Retina (tissue), 1 donor: ENCODE results near the gene LIPM.

Experiments used
- DNase-seq: peaks from one replicate; pipeline ENCODE4 v3.0.0-alpha.2; 2016

Gene LIPM, protein sequence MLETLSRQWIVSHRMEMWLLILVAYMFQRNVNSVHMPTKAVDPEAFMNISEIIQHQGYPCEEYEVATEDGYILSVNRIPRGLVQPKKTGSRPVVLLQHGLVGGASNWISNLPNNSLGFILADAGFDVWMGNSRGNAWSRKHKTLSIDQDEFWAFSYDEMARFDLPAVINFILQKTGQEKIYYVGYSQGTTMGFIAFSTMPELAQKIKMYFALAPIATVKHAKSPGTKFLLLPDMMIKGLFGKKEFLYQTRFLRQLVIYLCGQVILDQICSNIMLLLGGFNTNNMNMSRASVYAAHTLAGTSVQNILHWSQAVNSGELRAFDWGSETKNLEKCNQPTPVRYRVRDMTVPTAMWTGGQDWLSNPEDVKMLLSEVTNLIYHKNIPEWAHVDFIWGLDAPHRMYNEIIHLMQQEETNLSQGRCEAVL

DNA sequence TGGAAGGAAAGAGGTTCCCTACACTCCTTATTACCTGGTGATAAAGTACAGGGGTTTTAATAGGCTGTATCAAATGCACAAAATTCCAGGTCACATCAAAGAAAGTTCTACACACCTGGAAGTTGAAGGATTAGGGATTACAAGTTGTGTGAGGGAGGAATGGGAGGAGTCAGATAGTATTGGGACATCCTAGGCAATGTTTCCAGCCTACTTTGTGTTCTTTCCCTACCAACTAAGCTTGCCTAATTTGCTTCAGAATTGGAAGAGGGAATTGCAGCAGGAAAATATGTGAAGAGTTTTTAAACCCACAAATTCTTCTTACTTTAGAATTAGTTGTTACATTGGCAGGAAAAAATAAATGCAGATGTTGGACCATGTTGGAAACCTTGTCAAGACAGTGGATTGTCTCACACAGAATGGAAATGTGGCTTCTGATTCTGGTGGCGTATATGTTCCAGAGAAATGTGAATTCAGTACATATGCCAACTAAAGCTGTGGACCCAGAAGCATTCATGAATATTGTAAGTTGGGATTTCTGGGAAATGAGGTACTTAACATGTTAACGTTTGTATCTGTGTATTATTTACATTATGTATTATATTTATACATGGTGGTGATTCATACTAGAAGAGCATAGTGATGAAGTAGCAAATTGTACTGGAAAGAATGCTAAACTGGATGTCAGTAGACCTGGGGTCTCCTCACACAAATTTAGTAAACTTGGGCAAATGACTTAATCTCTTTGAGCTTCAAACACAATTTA, at the start of gene LIPM:
TSS of gene LIPM (plus strand) at position 208 of the 763 bp plus-strand sequence. CDS start at position 375, 167 bp downstream.
- DNase-seq: no peak

DNA sequence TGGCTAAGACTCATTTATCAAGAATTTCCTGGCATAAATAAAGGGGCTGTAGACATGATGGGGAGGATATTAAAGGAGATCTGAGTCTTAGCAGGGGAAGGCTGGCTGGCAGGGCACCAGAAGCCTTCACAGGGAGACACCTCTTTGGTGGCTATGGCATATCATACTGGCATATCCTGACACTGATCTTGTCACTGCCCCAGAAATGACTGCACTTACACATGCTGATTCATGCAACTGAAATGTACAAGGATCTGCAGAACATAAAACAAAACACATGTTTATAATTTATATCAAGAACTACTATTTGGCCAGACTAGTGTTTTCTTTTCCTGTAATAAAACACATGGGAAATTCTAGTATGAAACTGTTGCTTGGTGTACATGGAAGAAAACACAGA, 48.2 kb upstream of the LIPM start:
- DNase-seq: no peak

DNA sequence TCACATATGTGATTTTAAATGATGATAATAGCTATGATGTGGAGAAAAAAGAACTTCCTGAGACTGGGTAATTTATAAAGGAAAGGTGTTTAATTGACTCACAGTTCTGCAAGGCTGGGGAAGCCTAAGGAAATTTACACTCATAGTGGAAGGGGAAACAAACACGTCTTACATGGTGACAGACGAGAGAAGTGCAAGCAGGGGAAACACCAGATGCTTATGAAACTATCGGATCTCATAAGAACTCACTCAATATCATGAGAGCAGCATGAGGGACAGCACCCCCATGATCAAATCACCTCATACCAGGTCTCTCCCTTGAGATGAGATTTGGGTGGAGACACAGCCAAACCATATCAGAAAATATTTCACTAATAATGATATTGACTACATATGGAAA, 46.8 kb upstream of the LIPM start:
- no peak for DNase-seq

DNA sequence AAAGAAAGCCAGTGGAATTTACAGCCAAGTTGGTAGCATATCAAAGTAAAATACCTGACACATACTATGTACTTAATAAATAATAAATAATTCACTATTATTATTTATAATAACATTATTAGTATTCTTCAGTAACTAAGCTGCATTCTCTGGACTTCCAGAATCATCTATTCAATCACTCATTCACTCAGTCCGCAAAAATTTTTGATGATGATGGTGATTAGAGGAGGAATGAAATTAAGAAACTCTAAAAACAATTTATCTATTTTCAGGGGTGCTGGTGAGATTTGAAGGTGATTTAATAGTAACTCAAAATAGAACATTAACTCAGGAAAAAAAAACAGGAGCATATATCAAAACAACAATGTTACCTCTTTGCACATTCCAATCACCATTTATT, 45.9 kb upstream of the LIPM start:
- DNase-seq: no peak

DNA sequence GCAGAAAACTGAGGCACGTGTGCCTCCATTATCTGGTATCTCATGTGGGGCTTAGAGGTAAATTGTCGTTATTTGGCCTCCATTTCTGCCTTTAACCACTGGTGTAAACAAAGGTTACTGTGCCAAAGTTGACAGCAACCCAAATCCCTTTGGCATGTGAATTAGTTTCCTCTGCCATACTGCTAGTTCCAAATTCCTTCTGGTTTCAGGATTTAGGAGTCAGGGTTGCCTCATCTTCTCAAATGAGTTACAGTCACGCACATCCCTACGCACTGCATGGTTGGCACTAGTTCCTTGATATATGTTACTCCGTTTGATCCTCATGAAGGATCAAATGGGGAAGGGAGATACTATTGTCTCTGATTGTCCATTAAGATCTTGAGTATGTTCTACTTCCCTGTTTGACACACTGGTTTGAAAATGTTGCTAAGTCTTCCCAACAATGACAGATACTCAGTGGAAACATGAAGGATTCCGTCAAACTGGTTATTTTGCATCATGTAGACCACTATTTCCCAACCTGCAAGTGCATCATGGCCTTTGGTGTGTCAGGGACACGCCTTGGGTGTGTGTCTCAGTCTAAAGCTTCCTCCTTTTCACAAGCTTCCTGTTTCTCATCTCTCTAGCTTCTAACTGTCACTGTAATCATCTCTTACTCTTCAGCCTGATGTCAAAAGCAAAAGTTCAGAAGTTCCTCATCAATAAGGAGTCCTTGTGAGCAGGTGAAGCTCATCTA, 43.0 kb upstream of the LIPM start, which contains the start of gene LIPN:
TSS of gene LIPN (plus strand) at position 655 of the 736 bp plus-strand sequence. CDS start 1,386 bp downstream, outside the sequence.
- no peak for DNase-seq

DNA sequence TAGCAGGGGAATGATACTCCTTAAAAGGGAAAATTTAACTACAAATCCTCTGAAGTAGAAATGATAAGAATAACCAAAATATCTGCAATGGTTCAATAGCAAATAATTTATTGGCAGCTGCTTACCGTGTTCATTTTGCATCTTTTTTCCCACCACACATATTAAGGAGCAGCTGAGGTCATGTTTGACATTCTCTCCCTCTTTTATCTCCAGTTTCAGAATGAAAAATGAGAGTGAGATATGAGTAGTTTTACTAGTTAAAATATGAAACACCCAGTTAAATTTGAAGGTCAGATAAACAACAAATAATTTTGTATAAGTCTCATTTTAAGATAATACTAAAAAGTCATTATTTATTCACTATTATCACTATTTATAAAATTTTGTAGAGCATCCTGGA, 39.6 kb upstream of the LIPM start:
- no peak for DNase-seq

DNA sequence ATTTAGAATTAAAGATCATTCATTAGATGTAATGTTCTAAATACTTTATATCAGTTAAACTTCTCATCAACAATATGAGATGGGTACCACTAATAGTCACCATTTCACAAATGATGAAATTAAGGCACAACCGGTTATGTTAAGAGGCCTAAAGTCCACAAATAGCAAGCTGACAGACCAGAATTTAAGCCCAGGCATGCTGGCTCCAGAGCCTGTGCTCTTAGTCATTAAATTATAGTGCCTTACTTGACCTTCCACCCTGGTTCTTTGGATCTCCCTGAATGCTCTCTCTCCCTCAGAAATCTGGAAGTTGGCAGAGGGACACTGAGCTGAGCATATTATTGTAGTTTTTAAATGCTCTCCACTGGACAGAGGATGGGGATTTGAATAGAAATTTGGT, 39.1 kb upstream of the LIPM start:
- DNase-seq: no peak

DNA sequence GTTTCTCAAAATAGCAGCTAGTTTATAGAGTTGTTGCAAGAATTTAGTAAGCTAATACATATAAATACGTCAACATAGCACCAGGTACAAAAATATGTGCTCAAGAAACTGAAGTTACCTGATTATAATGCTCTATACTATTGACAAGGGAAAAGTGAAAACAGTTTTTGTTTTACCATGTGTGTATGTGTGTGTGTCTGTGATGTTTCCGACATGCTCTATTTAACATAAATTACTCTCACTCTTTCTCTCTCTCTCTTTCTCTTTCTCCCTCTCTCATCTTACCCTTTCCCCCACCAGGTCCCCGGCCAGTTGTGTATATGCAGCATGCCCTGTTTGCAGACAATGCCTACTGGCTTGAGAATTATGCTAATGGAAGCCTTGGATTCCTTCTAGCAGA, 38.4 kb upstream of the LIPM start:
- no peak for DNase-seq

DNA sequence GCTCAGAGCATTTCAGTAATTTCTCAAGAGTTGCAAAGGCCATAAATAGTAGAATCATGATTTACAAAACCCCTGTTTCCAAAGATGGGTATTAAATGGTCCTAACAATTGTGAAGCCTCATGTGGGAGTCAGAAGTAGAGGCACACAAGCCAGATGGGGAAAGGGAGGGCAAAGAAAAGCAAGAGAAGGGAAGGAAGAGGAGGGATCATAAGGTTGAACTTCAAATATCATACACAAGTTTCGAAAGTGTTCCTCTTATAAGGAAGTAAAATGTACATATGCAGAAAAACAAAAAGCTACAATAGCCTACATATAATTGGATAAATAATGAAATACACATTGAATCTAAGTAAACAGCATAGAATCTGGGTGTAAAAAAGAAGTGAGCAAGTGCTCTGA, 36.7 kb upstream of the LIPM start:
- no peak for DNase-seq

DNA sequence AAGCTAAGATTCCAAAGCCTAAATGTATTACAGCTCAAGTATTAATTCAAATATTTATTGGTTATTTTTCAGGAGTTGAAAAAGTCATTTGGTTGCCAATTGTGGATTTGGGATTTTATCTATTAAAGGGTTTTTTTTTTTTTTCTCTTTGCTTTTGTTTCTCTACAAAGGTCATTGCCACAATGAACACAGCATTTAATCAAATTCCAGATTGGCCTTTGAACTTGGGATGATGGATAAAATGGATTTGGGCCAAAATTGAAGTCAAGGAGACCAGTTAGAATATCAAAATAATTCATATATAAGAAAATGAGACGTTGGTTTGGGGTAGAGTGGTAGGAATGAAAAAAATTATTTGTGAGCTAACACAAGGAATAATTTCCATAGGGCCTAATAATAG, 33.1 kb upstream of the LIPM start:
- no peak for DNase-seq

DNA sequence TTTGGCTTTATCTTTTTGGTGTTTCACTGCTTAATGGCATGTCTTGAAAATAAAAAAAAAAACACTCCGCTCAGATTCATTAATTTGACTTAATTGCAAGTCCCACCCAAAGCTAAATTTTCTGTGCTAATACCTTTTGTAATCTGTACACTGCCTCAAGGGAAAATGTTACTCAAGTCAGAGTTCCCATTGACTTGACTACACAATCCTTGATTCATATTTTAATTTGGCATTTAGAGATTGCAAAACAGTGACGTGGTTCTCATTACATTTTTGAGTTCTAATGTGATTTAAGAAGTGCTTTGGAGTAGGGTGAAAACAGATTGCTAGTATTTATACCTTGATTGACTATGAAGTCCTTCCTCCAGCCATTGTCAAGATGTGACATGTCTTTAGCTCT, 21.3 kb upstream of the LIPM start:
- DNase-seq: no peak

DNA sequence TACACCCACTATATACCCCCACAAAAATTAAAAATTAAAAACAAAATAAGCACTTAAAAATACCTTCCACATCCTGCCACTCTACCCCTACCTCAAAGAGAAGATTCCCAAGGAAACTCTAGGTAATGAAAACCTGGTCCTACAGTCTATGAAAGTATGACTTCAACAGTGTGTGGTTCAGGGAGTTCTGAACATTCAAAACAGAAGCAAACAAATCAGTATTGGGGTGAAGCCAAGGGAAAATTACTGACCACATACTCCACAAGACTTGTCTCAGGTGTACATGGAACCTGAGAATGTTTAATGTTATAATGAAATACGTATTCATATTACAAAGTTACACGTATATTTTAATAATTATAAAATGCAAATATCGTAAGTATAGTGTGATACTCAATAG, 20.3 kb upstream of the LIPM start:
- no peak for DNase-seq

DNA sequence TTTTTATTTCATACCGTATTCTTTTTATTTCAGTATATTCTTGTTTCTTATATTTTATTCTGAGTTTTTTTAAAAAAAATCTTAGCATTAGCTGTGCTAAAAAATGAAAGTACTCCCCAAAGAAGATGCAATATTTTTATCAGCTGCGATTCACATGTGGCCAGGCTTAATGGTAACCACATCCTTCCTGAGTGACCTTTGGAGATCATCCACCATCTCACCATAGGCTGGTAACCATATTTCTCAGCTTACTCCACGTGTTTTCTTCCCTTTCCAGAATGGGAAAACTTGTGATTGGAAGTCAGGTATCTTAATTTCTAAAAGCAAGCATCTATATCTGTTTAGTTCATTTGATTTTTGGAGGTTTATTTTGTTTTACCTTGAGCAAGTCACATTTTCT, 18.8 kb upstream of the LIPM start:
- no peak for DNase-seq

DNA sequence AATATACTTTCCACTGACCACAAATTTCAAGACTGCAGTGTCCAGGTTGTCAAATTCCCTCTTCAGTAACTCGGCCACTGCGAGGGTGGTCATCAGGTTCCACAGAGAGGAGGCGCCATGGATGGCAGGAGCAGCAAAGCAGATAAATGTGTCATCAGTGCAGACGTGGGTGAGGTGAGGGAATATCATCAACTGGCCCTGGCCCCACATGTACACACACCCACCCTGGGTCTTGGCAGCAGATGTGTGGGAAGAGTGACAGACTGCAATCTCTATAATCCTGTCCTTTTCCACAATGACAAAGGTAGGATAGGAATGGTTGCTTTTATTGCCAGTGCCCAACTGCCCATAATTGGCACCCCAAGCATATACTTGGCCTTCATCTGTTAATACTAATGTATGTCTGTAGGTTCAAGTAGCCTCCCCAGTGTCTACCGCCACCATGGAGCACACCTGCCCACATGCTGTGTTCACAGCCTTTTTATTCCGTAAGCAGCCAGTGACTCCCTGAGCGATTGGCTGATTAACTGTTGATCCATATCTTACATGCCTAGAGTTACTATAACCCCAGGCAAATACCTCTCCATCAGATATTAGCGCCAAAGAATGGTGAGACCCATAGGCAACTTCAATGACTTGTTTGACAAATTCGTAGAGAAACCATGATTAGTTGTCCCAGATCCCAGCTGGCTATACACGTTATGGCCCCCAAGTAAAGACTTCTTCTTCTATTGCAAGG, 16.3 kb upstream of the LIPM start:
- DNase-seq: no peak

DNA sequence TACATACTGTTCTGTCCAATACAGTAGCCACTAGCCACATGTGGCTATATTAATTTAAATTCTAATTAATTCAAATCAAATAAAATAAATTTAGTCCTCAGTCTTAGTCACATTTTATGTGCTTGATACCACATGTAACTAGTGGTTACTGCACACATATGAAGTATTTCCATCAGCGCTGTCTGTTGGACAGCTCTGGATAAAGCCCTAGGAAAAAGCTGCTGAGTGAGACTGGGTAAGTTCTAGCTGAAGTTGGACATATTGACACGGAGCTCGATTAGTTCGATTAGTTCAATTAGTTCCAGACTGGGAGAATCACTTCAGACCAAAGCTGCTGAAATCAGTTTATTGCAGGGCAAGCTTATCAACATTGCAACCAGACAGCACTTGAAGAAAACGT, 15.1 kb upstream of the LIPM start:
- DNase-seq: no peak

DNA sequence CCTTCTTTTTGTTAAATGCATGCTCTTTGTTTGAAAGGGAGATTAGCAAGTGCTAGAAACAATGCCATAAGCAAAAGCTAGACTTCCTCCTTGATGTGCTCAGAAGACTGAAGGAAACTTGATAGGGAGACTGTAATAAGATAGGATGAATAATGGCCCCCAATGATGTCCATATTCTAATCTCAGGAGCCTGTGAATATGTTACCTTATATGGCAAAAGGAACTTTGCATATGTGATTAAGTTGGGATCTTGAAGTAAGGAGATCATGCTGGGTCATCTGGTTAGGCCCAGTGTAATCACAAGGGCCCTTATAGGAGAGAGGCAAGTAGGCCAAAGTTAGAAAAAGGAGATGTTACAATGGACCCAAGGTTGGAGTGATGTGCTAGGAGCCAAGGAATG, 13.6 kb upstream of the LIPM start:
- no peak for DNase-seq

DNA sequence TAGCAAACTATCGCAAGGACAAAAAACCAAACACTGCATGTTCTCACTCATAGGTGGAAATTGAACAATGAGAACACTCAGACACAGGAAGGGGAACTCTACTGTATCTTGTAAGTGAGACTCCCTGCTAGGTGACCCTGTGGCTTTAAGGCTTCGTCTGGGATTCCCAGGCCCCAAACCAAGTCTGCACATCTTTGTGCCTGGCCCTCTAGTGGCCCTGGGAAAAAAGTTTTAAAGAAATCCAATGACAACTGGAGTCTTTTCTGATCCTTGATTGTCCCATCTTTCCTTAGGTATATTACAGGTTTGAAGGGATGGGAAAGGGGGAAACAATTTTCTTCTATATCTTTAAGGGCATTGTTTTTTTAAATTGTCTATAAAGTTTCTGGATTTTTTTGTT, 10.6 kb upstream of the LIPM start:
- DNase-seq: no peak

DNA sequence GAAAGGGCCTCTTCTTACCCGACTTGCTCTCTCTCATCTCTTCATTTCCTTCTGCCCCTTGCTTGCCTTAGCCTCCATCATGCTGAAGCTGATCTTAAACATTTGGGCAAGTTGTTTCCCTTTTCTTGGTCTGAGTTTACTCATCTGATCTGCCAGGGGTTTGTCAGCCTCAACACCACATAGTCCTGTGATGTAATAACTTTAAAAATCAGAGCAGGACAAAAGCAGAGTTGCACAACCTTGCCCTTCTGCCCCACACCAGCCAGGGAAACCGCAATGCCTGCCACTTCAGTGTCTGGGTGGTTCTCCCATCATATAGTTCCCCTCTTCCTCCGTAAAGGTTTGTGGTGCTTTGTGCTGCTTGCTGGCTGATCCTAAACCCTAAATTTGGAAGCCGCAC, 9.9 kb upstream of the LIPM start:
- DNase-seq: no peak

DNA sequence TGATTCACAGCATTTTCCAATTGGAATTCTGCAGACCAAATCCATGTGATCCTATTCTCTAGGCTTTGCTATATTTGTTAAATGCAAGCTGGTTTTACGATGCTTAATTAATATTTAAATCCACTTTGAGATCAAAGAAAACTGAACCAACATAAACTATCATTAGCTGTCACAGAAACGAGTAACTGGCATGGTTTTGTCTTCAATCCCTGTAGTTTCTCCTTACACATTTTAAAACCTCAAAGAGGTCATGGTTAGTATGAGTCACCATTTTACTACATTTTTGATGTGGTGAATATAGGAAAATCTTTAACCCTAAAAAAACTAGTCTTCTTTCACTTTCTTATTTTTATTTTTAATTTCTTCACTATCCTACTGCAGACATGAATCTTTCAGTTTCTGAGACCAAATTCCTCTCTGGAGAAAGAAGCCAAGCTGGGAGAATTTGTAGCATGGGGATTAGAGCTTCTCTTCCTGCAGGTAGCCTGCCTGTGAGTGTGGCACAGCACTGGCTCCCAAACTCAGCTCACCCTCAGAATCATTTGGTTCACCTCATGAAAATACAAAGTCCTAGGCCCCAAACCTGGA, 8.7 kb upstream of the LIPM start:
- no peak for DNase-seq

DNA sequence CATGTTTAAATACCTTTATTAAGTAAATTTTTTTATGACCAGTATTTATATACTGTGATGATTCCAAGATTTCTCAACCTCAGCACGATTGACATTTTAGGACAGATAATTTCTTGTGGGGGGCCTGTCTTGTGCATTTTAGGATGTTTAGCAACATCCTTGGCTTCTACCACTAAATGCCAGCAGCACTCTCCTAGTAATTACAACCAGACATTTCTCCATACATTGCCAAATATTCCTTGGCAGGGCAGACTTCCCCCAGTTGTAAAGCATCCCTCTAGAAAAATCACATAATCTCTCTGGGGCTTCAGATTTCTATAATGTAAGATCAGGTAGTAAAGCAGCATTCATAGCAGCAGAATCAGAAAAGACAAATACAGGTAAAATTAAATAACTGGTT, 7.8 kb upstream of the LIPM start:
- DNase-seq: no peak

DNA sequence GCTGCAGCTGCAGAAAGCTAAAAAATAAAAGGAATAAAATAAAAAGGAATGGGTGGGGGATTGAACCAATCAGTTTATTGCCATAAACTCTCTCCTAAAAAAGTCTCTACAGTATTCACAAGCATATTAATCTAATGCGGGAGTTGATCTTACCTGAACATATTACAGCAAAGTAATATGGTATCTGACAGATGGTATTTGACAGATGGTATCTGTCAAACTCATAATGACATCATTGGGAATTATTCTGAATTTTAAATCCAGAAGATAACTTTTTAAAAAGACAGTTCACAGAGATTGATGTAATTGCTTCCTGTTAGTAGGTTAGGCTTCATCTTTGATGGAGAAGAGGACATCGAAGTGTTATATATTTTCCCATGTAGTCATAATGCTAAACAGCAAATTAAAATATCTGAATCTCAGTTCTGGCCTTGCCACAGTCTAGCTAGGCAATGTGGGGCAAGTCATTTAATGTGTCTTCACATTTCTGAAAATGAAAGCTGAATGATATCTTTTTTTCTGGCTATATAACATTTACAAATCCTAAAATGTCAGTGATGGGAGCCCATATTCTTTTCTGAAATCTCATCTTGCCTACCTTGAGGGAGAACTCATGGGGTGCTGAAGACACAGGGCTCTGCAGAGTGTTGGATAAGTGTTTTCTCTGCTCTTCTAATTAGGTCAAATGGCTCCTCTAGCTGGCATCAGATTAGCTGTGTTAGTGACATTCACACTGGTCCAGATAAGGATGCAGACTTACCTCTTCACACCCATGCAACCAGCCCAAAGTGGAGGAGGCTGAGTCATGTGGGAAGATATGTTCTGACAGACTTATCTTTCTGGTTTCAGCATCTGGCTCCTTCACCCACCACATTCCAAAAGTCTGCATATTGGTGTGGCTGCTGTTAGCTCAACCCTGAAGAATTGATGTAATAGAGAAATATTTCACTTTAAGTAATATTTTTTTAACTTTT, 2.1 kb upstream of the LIPM start:
- no peak for DNase-seq
